ENCODE results near the gene HLA-DMB. TPM values are rescaled to one million over a fixed set of nuclear protein-coding genes. Genes with fewer than 3 reads are reported as not detected.
A peak's percentile ranks its signal among the peaks of the same experiment; 100 is the strongest.

The HLA-DMB gene
- total and polyA plus RNA-seq, 2 donors (not counting 1 experiment from before 2014, with no cell fraction given) = 0.28 to 0.83 TPM

- Histone ChIP-seq H3K36me3 (ENCODE audit: control insufficient read depth, insufficient read depth, low read length) (peaks cover 10% of the 10 kb centered on the region), H3K4me3 (replicated peaks in 1 of 4; ENCODE audit: control extremely low read depth in 1 of 4, insufficient read depth in 1 of 4, low read depth in 3 of 4, low read length in 4 of 4) (peak overlapping the region; percentile 72 to 85 (median 76)), H3K27me3 (ENCODE audit: control insufficient read depth, insufficient read depth, low read length) (no peaks in the 10 kb centered on the region), H4K20me1 (ENCODE audit: control insufficient read depth, extremely low read depth, insufficient read depth, low read length) (peaks cover 7% of the 10 kb centered on the region), H3K27ac (ENCODE audit: insufficient read depth, low read length) (peak overlapping the region; percentile 100), H3K4me1 (ENCODE audit: control insufficient read depth, extremely low read depth, insufficient read depth, low read length) (peaks cover 13% of the 10 kb centered on the region), H3K79me2 (ENCODE audit: control insufficient read depth, insufficient read depth, low read length) (peaks cover 28% of the 10 kb centered on the region), H3K9me3 (ENCODE audit: control insufficient read depth, insufficient read depth, low read depth, low read length) (no peaks in the 10 kb centered on the region), H3K4me2 (ENCODE audit: extremely low read depth, insufficient read depth, low read length) (peak overlapping the region; percentile 92), H3K9ac (ENCODE audit: insufficient read depth, low read length) (peak overlapping the region; percentile 97), H2AFZ (ENCODE audit: low read length) (no peak overlapping the region)
- peak; percentile 31 to 34 for TF ChIP-seq CTCF (conservative IDR thresholded peaks at IDR 0.05 in 1 of 2, IDR thresholded peaks at IDR 0.05 in 1 of 2; ENCODE audit: low read depth in 1 of 2, low read length in 2 of 2)
- TF ChIP-seq EZH2 (IDR thresholded peaks at IDR 0.05; ENCODE audit: low read length, missing control alignments) = no peak
- peak; percentile 80 to 89 for DNase-seq (ENCODE audit: low read depth in 2 of 2)
These were observed 28.2 kb upstream of the HLA-DMB start for GRCh38 chr6:32968867-32969684.

GRCh38 chr6:32968093-32968866, 27.5 kb upstream of the HLA-DMB start, which contains the start of gene BRD2:
TSS of gene BRD2 (plus strand) at chr6:32968594. CDS start at chr6:32972899, 4,305 bp downstream.
- H3K9ac ChIP-seq (ENCODE audit: insufficient read depth, low read length) = peak within 1 kb of the TSS; percentile 97
- no peak for TF ChIP-seq CTCF (conservative IDR thresholded peaks at IDR 0.05 in 1 of 2, IDR thresholded peaks at IDR 0.05 in 1 of 2; ENCODE audit: low read depth in 1 of 2, low read length in 2 of 2)
- no peak for TF ChIP-seq EZH2 (IDR thresholded peaks at IDR 0.05; ENCODE audit: low read length, missing control alignments)
- H3K36me3 ChIP-seq (ENCODE audit: control insufficient read depth, insufficient read depth, low read length) = peaks cover 8% of the 10 kb centered on the region
- H3K9me3 ChIP-seq (ENCODE audit: control insufficient read depth, insufficient read depth, low read depth, low read length) = no peaks in the 10 kb centered on the region
- peaks cover 7% of the 10 kb centered on the region for H4K20me1 ChIP-seq (ENCODE audit: control insufficient read depth, extremely low read depth, insufficient read depth, low read length)
- peak within 1 kb of the TSS; percentile 100 for H3K27ac ChIP-seq (ENCODE audit: insufficient read depth, low read length)
- H3K4me1 ChIP-seq (ENCODE audit: control insufficient read depth, extremely low read depth, insufficient read depth, low read length) = peaks cover 13% of the 10 kb centered on the region
- peak within 1 kb of the TSS; percentile 71 for H2AFZ ChIP-seq (ENCODE audit: low read length)
- peak; percentile 93 to 97 for DNase-seq (ENCODE audit: low read depth in 2 of 2)
- no peaks in the 10 kb centered on the region for H3K27me3 ChIP-seq (ENCODE audit: control insufficient read depth, insufficient read depth, low read length)
- peak within 1 kb of the TSS; percentile 73 to 85 (median 80) for H3K4me3 ChIP-seq (replicated peaks in 1 of 4; ENCODE audit: control extremely low read depth in 1 of 4, insufficient read depth in 1 of 4, low read depth in 3 of 4, low read length in 4 of 4)
- peak within 1 kb of the TSS; percentile 99 for H3K4me2 ChIP-seq (ENCODE audit: extremely low read depth, insufficient read depth, low read length)
- peaks cover 21% of the 10 kb centered on the region for H3K79me2 ChIP-seq (ENCODE audit: control insufficient read depth, insufficient read depth, low read length)

Measured in fibroblast of lung (primary cell).